Liver (tissue), 3 donors: ENCODE data around the gene ATF7IP.

Experiments
- CTCF ChIP-seq: fragments of 150-350 bp; IDR thresholded peaks from 2 replicates; pipeline ENCODE4 v1.5.1; 2017; ENCODE audit warnings: improper control_type of control experiment, low read depth, low read length; ENCODE audit not compliant: missing input control
- NR2F2 ChIP-seq: IDR thresholded peaks from 2 replicates; pipeline ENCODE4 v1.6.1; 2016; ENCODE audit warnings: antibody characterized with exemption
- SP1 ChIP-seq: IDR thresholded peaks from 2 replicates; pipeline ENCODE4 v1.6.1; 2018; ENCODE audit warnings: antibody characterized with exemption, mild to moderate bottlenecking
- donor health status: healthy.
- donor health status: healthy.

DNA sequence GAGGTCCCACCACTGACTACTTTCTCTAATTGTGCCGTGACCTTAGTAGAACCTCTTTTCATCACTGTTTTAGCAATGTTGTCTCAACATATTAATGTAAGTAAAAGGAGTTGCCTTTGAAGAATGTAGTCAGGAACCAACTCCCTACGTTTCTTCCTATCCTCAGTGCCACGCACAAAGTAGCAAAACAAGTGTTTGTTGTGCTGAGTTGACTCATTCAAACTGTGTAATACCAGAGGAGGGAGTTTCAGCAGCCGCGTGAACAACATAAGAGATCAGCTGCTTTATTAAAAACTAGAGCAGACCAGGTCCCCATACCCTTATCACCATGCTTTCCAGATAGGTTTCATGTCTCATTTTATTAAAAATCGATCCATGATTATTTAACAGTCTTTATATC, 183.1 kb downstream of the ATF7IP start:
- TF ChIP-seq CTCF (no peak), NR2F2 (no peak), SP1 (no peak)
